HepG2 (cell line): ENCODE results near the gene UNC5C. TPM values are rescaled to one million over a fixed set of nuclear protein-coding genes. Genes with fewer than 3 reads are reported as not detected.

ENCODE experiments used
- ATAC-seq: fragments of 200-7000 bp; cut with Tn5 transposase; 3 replicates; pipeline ENCODE4 v1.9.1; 2020; ENCODE audit warnings: mild to moderate bottlenecking, moderate library complexity
- BruUV-seq: library from RNA; stranded (reverse); fragments of 400-500 nt; replicated peaks from 2 replicates; lab custom pipeline; 2021; lab: Mats Ljungman, UMichigan
- CTCF ChIA-PET: fragments of 300-600 bp; formaldehyde crosslinking; extraction: SDS; loops from one replicate; lab custom pipeline; 2021; ENCODE audit warnings: low total read pairs, inconsistent platforms, low intra/inter-chr PET ratio; lab: Yijun Ruan, JAX
- POLR2A ChIA-PET: fragments of 350-600 bp; sonication (Branson Sonifier 250); formaldehyde crosslinking; loops from one replicate; lab custom pipeline; 2020; ENCODE audit warnings: antibody characterized with exemption, inconsistent platforms; lab: Yijun Ruan, JAX
- DNase-seq: peaks from one replicate; pipeline ENCODE4 v3.0.0-alpha.2; 2015; ENCODE audit warnings: low spot score
- FAIRE-seq: peaks from 3 replicates; lab custom pipeline; 2011; peaks lifted over from hg19 to GRCh38; lab: Jason Lieb, UNC
- H2AFZ ChIP-seq: one replicate; pipeline ENCODE4 v1.6.1; 2011; ENCODE audit warnings: low read length, inconsistent platforms
- H3K27ac ChIP-seq: fragments of 300-600 bp; 3 replicates; pipeline ENCODE4 v1.8.0; 2011; ENCODE audit warnings: mixed run types, mild to moderate bottlenecking, mixed read lengths, low read length, inconsistent platforms; ENCODE audit not compliant: insufficient read depth; ENCODE audit errors: extremely low read length
- H3K27me3 ChIP-seq, 2 experiments: fragments of 200-600 bp in 1 of 2; 2 replicates in 1 of 2; 3 replicates in 1 of 2; pipeline versions ENCODE4 v1.6.0 to v1.8.0; 2011; ENCODE audit warnings: low read length in 2 of 2, mild to moderate bottlenecking in 2 of 2, moderate library complexity in 2 of 2, inconsistent platforms in 1 of 2; ENCODE audit not compliant: insufficient read depth in 2 of 2, control insufficient read depth in 1 of 2
- H3K36me3 ChIP-seq, 2 experiments: fragments of 200-600 bp in 1 of 2; replicated peaks in 1 of 2; 2 replicates in 1 of 2; 3 replicates in 1 of 2; pipeline versions ENCODE4 v1.5.1 to v1.8.0; 2011; ENCODE audit warnings: low read length in 2 of 2, inconsistent platforms in 1 of 2; ENCODE audit not compliant: insufficient read depth in 2 of 2, control insufficient read depth in 1 of 2
- H3K4me1 ChIP-seq: 2 replicates; pipeline ENCODE4 v1.5.1; 2012; ENCODE audit warnings: low read length, inconsistent platforms; ENCODE audit not compliant: insufficient read depth
- H3K4me2 ChIP-seq: 2 replicates; pipeline ENCODE4 v1.6.0; 2011; ENCODE audit warnings: low read depth, low read length, inconsistent platforms
- H3K4me3 ChIP-seq, 3 experiments: fragments of 200-600 bp in 1 of 3; sonication (generic), shearing (Covaris generic) in 1 of 3; replicated peaks in 1 of 3; 2 replicates each; pipeline ENCODE4 v1.5.1; 2011 to 2016; ENCODE audit warnings: low read length in 3 of 3, inconsistent platforms in 2 of 3, low read depth in 2 of 3, mild to moderate bottlenecking in 2 of 3, control low read depth in 1 of 3, mixed read lengths in 1 of 3; ENCODE audit not compliant: insufficient read depth in 1 of 3
- H3K79me2 ChIP-seq: one replicate; pipeline ENCODE4 v1.6.1; 2011; ENCODE audit warnings: low read length, inconsistent platforms; ENCODE audit not compliant: insufficient read depth
- H3K9ac ChIP-seq: 2 replicates; pipeline ENCODE4 v1.6.0; 2011; ENCODE audit warnings: mild to moderate bottlenecking, low read depth, low read length, inconsistent platforms; ENCODE audit not compliant: insufficient read depth
- H3K9me3 ChIP-seq: 2 replicates; pipeline ENCODE4 v1.5.1; 2012; ENCODE audit warnings: mild to moderate bottlenecking, low read length
- H4K20me1 ChIP-seq: 2 replicates; pipeline ENCODE4 v1.6.0; 2011; ENCODE audit warnings: inconsistent platforms, mild to moderate bottlenecking, low read length, moderate library complexity; ENCODE audit not compliant: insufficient read depth
- ATF3 ChIP-seq: sonication (generic); formaldehyde crosslinking; IDR thresholded peaks from 2 replicates; pipeline ENCODE4 v1.4.0; 2020; ENCODE audit warnings: missing genetic modification reagents
- ATF7 ChIP-seq, 2 experiments: fragments of 450-650 bp in 1 of 2; sonication (generic) in 1 of 2; formaldehyde crosslinking in 1 of 2; IDR thresholded peaks; 2 replicates each; pipeline versions ENCODE4 v1.4.0 to v1.6.1; 2016 to 2020; ENCODE audit warnings: antibody characterized with exemption in 1 of 2, mild to moderate bottlenecking in 1 of 2, missing genetic modification reagents in 1 of 2
- CC2D1A ChIP-seq: sonication (generic); formaldehyde crosslinking; IDR thresholded peaks from 2 replicates; pipeline ENCODE4 v1.8.1; 2023; ENCODE audit warnings: mild to moderate bottlenecking, missing genetic modification reagents
- HNF4A ChIP-seq: sonication (generic); formaldehyde crosslinking; IDR thresholded peaks from 2 replicates; pipeline ENCODE4 v1.4.0; 2020; ENCODE audit warnings: missing genetic modification reagents
- MAFG ChIP-seq: sonication (generic); formaldehyde crosslinking; IDR thresholded peaks from 2 replicates; pipeline ENCODE4 v1.5.1; 2020; ENCODE audit warnings: mild to moderate bottlenecking, missing genetic modification reagents
- MYNN ChIP-seq: sonication (generic); formaldehyde crosslinking; IDR thresholded peaks from 2 replicates; pipeline ENCODE4 v1.4.0; 2020; ENCODE audit warnings: mild to moderate bottlenecking, low read depth, missing genetic modification reagents
- PAX8 ChIP-seq: sonication (generic); formaldehyde crosslinking; IDR thresholded peaks from 2 replicates; pipeline ENCODE4 v1.8.0; 2022; ENCODE audit warnings: mild to moderate bottlenecking, missing genetic modification reagents, borderline replicate concordance
- PPARG ChIP-seq: conservative IDR thresholded peaks from 2 replicates; pipeline ENCODE4 v1.6.1; 2016; ENCODE audit warnings: missing biosample characterization, missing genetic modification reagents
- STAT6 ChIP-seq: sonication (generic); formaldehyde crosslinking; IDR thresholded peaks from 2 replicates; pipeline ENCODE4 v1.4.0; 2020; ENCODE audit warnings: missing genetic modification reagents, mild to moderate bottlenecking, borderline replicate concordance
- ZBED4 ChIP-seq: sonication (generic); formaldehyde crosslinking; IDR thresholded peaks from 2 replicates; pipeline ENCODE4 v1.4.0; 2020; ENCODE audit warnings: missing genetic modification reagents, borderline replicate concordance
- ZFP41 ChIP-seq: sonication (generic); formaldehyde crosslinking; IDR thresholded peaks from 2 replicates; pipeline ENCODE4 v1.4.0; 2020; ENCODE audit warnings: mild to moderate bottlenecking, missing genetic modification reagents, borderline replicate concordance
- ZNF496 ChIP-seq: sonication (generic); formaldehyde crosslinking; IDR thresholded peaks from 2 replicates; pipeline ENCODE4 v1.8.1; 2023; ENCODE audit warnings: mild to moderate bottlenecking, moderate library complexity, missing genetic modification reagents; ENCODE audit not compliant: insufficient replicate concordance
- ZNF878 ChIP-seq: sonication (generic); formaldehyde crosslinking; IDR thresholded peaks from 2 replicates; pipeline ENCODE4 v1.8.1; 2023; ENCODE audit warnings: mild to moderate bottlenecking, missing genetic modification reagents, moderate library complexity
- WGBS: methylation state at CpG from one replicate; pipeline ENCODE4 v1.1.6; 2017; ENCODE audit warnings: low lambda C conversion rate; 5-methylcytosine and 5-hydroxymethylcytosine counted together
- in situ Hi-C: cut with HindIII; loops from 2 replicates; pipeline ENCODE4 v1.10.0; 2017; ENCODE audit warnings: low pct_unique_long_range_greater_than_20kb; ENCODE audit not compliant: extremely low pct_ligation_motif_present
- intact Hi-C: fragments of 100-400 bp; cut with micrococcal nuclease; formaldehyde crosslinking; loops from one replicate; pipeline ENCODE4 v1.10.0; 2022; ENCODE audit not compliant: unreplicated experiment
- polyA plus RNA-seq, 8 experiments: library from polyadenylated mRNA; depleted of rRNA in 3 of 8; stranded (reverse) in 7 of 8; unstranded in 1 of 8; fragments of >200 nt; fragmentation: Illumina TruSeq in 4 of 8; extraction: Trizol in 4 of 8; gene quantifications; 2 replicates each; pipeline versions ENCODE4 v1.2.1 to v1.2.3, GENCODE V29; 2011 to 2016; ENCODE audit warnings: low read depth in 4 of 8, missing spikeins in 1 of 8, mixed read lengths in 1 of 8; ENCODE audit not compliant: insufficient read depth in 1 of 8
- total RNA-seq, 5 experiments: library from RNA; depleted of rRNA; stranded (reverse); fragments of >200 nt; fragmentation: Illumina TruSeq; extraction: Trizol; gene quantifications; 2 replicates each; pipeline ENCODE4 v1.2.3, GENCODE V29; 2016; ENCODE audit warnings: low read depth in 1 of 5
- TF ChIP-seq, protein P1 (sequence below): sonication (generic); formaldehyde crosslinking; IDR thresholded peaks from 2 replicates; pipeline ENCODE4 v1.5.0; 2020; ENCODE audit warnings: missing genetic modification reagents, mild to moderate bottlenecking, borderline replicate concordance

UNC5C gene
- total and polyA plus RNA-seq, 2 of the 13 experiments (the other 11 are each of a cell fraction or from before 2014, with no cell fraction given), result not detected

GRCh38 chr4:95421869-95422268 is 126.9 kb downstream of the UNC5C start:
- ATAC-seq (no peak), FAIRE-seq (no peak)
- POLR2A ChIA-PET, result no interaction called here
- TF ChIP-seq ZFP41 (CRISPR knock-in tag) (no peak), ATF3 (CRISPR knock-in tag) (no peak), MAFG (CRISPR knock-in tag) (no peak), ZNF878 (CRISPR knock-in tag) (no peak), PAX8 (no peak), ATF7 (IDR thresholded peaks at IDR 0.05) (no peak), ATF7 (CRISPR knock-in tag; IDR thresholded peaks at IDR 0.05) (no peak), ZNF496 (no peak), STAT6 (CRISPR knock-in tag) (no peak), HNF4A (no peak), PPARG (CRISPR knock-in tag) (no peak), ZBED4 (CRISPR knock-in tag) (no peak), CC2D1A (CRISPR knock-in tag) (no peak), MYNN (no peak)
- TF ChIP-seq, protein P1, sequence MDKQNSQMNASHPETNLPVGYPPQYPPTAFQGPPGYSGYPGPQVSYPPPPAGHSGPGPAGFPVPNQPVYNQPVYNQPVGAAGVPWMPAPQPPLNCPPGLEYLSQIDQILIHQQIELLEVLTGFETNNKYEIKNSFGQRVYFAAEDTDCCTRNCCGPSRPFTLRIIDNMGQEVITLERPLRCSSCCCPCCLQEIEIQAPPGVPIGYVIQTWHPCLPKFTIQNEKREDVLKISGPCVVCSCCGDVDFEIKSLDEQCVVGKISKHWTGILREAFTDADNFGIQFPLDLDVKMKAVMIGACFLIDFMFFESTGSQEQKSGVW (CRISPR knock-in tag), result no peak

More at GRCh38 chr4:95421869-95422268, 126.9 kb downstream of the UNC5C start:
- no peak overlapping the region for H3K4me2 ChIP-seq
- CTCF ChIA-PET, result no interaction called here
- H3K9ac ChIP-seq, result no peak overlapping the region
- H3K4me3 ChIP-seq, result no peak overlapping the region
- in situ Hi-C loops (no loop called here), intact Hi-C loops (no loop called here)
- no peaks in the 10 kb centered on the region for H4K20me1 ChIP-seq
- DNase-seq, result no peak
- H3K27me3 ChIP-seq, result no peaks in the 10 kb centered on the region
- no peaks in the 10 kb centered on the region for H3K79me2 ChIP-seq
- H3K9me3 ChIP-seq, result no peaks in the 10 kb centered on the region
- WGBS, result 0% methylated on average over 4 of the region's 4 CpGs
- no peak overlapping the region for H2AFZ ChIP-seq
- H3K4me1 ChIP-seq, result no peaks in the 10 kb centered on the region
- no TSS peak for BruUV-seq
- no peaks in the 10 kb centered on the region for H3K36me3 ChIP-seq
- no peak overlapping the region for H3K27ac ChIP-seq
